T-helper 2 cell treated with Interferon-gamma antibody and Interleukin-4, amounts not matched to agents 5 μg/mL and 100 μg/mL, for 36 hours (primary cell): ENCODE results near the gene GAREM1.

Experiments
- DNase-seq: peaks from one replicate; pipeline ENCODE4 v3.0.0; 2021; ENCODE audit warnings: low spot score
- H3K27ac Mint-ChIP-seq: one replicate; pipeline ENCODE4 v1.8.0; 2021; ENCODE audit warnings: mild to moderate bottlenecking, mixed read lengths
- H3K27me3 Mint-ChIP-seq: one replicate; pipeline ENCODE4 v1.8.0; 2021; ENCODE audit warnings: low read depth, mixed read lengths
- H3K36me3 Mint-ChIP-seq: one replicate; pipeline ENCODE4 v1.8.0; 2021; ENCODE audit warnings: low read depth, mixed read lengths
- H3K4me1 Mint-ChIP-seq: one replicate; pipeline ENCODE4 v1.8.0; 2021; ENCODE audit warnings: low read depth, mixed read lengths
- H3K4me3 Mint-ChIP-seq: one replicate; pipeline ENCODE4 v1.8.0; 2022; ENCODE audit warnings: mild to moderate bottlenecking, moderate library complexity, mixed read lengths
- H3K9me3 Mint-ChIP-seq: one replicate; pipeline ENCODE4 v1.8.0; 2021; ENCODE audit warnings: mixed read lengths

Gene GAREM1

GRCh38 chr18:32470460-32470713, 295 bp downstream of the GAREM1 start:
- Mint-ChIP-seq H3K27me3 (peaks cover 73% of the 10 kb centered on the region), H3K36me3 (no peaks in the 10 kb centered on the region), H3K4me1 (peaks cover 17% of the 10 kb centered on the region), H3K27ac (no peak overlapping the region), H3K9me3 (no peaks in the 10 kb centered on the region), H3K4me3 (no peak overlapping the region)
- no peak for DNase-seq

GRCh38 chr18:32469691-32470459, 807 bp downstream of the GAREM1 start:
- no peak for DNase-seq
- Mint-ChIP-seq H3K27ac (no peak overlapping the region), H3K4me3 (peak overlapping the region; percentile 70), H3K36me3 (no peaks in the 10 kb centered on the region), H3K4me1 (peaks cover 17% of the 10 kb centered on the region), H3K27me3 (peaks cover 76% of the 10 kb centered on the region), H3K9me3 (no peaks in the 10 kb centered on the region)

GRCh38 chr18:32469190-32469651, 1.5 kb downstream of the GAREM1 start:
- Mint-ChIP-seq H3K27ac (no peak overlapping the region), H3K27me3 (peaks cover 78% of the 10 kb centered on the region), H3K9me3 (no peaks in the 10 kb centered on the region), H3K4me3 (peak overlapping the region; percentile 70), H3K36me3 (no peaks in the 10 kb centered on the region), H3K4me1 (peaks cover 17% of the 10 kb centered on the region)
- DNase-seq: no peak

GRCh38 chr18:32468147-32468845, 2.4 kb downstream of the GAREM1 start:
- Mint-ChIP-seq H3K27ac (no peak overlapping the region), H3K27me3 (peaks cover 70% of the 10 kb centered on the region), H3K9me3 (no peaks in the 10 kb centered on the region), H3K4me3 (no peak overlapping the region), H3K36me3 (no peaks in the 10 kb centered on the region), H3K4me1 (peaks cover 17% of the 10 kb centered on the region)
- no peak for DNase-seq

- H3K4me1 Mint-ChIP-seq: no peaks in the 10 kb centered on the region
- no peaks in the 10 kb centered on the region for H3K36me3 Mint-ChIP-seq
- H3K4me3 Mint-ChIP-seq: no peak overlapping the region
- H3K27ac Mint-ChIP-seq: no peak overlapping the region
- H3K9me3 Mint-ChIP-seq: no peaks in the 10 kb centered on the region
- H3K27me3 Mint-ChIP-seq: peaks cover 50% of the 10 kb centered on the region
- no peak for DNase-seq
Measured at GRCh38 chr18:32461709-32462272, 8.9 kb downstream of the GAREM1 start.

- no peak for DNase-seq
- Mint-ChIP-seq H3K27ac (no peak overlapping the region), H3K27me3 (peaks cover 46% of the 10 kb centered on the region), H3K4me3 (no peak overlapping the region), H3K4me1 (no peaks in the 10 kb centered on the region), H3K9me3 (no peaks in the 10 kb centered on the region), H3K36me3 (no peaks in the 10 kb centered on the region)
Measured at GRCh38 chr18:32460171-32460731, 10.4 kb downstream of the GAREM1 start.

GRCh38 chr18:32459361-32460101, 11.2 kb downstream of the GAREM1 start:
- H3K27me3 Mint-ChIP-seq: peaks cover 43% of the 10 kb centered on the region
- H3K4me3 Mint-ChIP-seq: no peak overlapping the region
- no peak overlapping the region for H3K27ac Mint-ChIP-seq
- no peak for DNase-seq
- H3K36me3 Mint-ChIP-seq: no peaks in the 10 kb centered on the region
- H3K4me1 Mint-ChIP-seq: no peaks in the 10 kb centered on the region
- H3K9me3 Mint-ChIP-seq: no peaks in the 10 kb centered on the region

- H3K27me3 Mint-ChIP-seq: peaks cover 36% of the 10 kb centered on the region
- H3K9me3 Mint-ChIP-seq: no peaks in the 10 kb centered on the region
- DNase-seq: no peak
- no peak overlapping the region for H3K27ac Mint-ChIP-seq
- no peak overlapping the region for H3K4me3 Mint-ChIP-seq
- no peaks in the 10 kb centered on the region for H3K36me3 Mint-ChIP-seq
- no peaks in the 10 kb centered on the region for H3K4me1 Mint-ChIP-seq
Measured at GRCh38 chr18:32455361-32455760, 15.3 kb downstream of the GAREM1 start.

GRCh38 chr18:32454593-32454992, 16.1 kb downstream of the GAREM1 start:
- Mint-ChIP-seq H3K9me3 (no peaks in the 10 kb centered on the region), H3K27me3 (peaks cover 31% of the 10 kb centered on the region), H3K27ac (no peak overlapping the region), H3K4me3 (no peak overlapping the region), H3K36me3 (no peaks in the 10 kb centered on the region), H3K4me1 (no peaks in the 10 kb centered on the region)
- DNase-seq: no peak

DNA sequence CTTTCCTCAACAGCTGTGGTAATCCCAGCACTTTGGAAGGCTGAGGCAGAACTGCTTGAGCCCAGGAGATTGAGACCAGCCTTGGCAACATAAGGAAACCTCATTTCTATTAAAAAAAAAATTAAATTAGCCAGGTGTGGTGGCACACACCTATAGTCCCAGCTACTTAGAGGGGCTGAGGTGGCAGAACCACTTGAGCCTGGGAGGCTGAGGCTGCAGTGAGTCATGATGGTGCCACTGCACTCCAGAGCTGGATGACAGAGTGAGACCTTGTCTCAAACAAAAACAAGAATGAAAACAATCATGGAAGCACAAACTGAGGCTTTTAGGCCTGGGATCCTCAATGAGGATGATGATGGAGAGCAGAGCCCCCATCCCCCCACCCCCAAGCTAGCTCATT, 19.8 kb downstream of the GAREM1 start:
- no peak overlapping the region for H3K27ac Mint-ChIP-seq
- DNase-seq: no peak
- peaks cover 16% of the 10 kb centered on the region for H3K27me3 Mint-ChIP-seq
- H3K4me3 Mint-ChIP-seq: no peak overlapping the region
- no peaks in the 10 kb centered on the region for H3K9me3 Mint-ChIP-seq
- no peaks in the 10 kb centered on the region for H3K4me1 Mint-ChIP-seq
- H3K36me3 Mint-ChIP-seq: no peaks in the 10 kb centered on the region

- no peak for DNase-seq
- no peaks in the 10 kb centered on the region for H3K4me1 Mint-ChIP-seq
- no peak overlapping the region for H3K27ac Mint-ChIP-seq
- H3K36me3 Mint-ChIP-seq: no peaks in the 10 kb centered on the region
- no peaks in the 10 kb centered on the region for H3K9me3 Mint-ChIP-seq
- no peak overlapping the region for H3K4me3 Mint-ChIP-seq
- peaks cover 10% of the 10 kb centered on the region for H3K27me3 Mint-ChIP-seq
Measured at GRCh38 chr18:32450026-32450691, 20.5 kb downstream of the GAREM1 start.

DNA sequence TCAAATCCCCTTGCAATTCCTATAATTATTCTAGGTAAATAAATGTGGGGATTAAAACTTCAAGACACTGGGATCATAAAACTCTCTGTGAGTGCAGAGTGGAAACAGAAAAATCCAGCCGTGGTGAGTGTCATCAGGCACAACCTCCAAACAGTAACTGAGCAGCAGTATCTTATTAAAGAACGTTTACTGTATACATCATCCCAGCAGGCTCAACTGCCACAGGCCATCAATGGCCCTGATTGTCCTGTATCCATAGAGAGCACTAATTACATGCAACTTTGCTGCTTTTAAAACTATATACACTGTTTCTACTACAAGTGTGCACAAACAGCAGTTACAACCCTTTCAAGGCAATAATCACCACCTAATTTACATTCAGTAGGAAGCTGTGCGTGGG, 23.9 kb downstream of the GAREM1 start:
- DNase-seq: no peak
- no peaks in the 10 kb centered on the region for H3K9me3 Mint-ChIP-seq
- H3K36me3 Mint-ChIP-seq: no peaks in the 10 kb centered on the region
- H3K4me3 Mint-ChIP-seq: no peak overlapping the region
- H3K4me1 Mint-ChIP-seq: no peaks in the 10 kb centered on the region
- H3K27ac Mint-ChIP-seq: no peak overlapping the region
- H3K27me3 Mint-ChIP-seq: peaks cover 8% of the 10 kb centered on the region

- no peak overlapping the region for H3K27ac Mint-ChIP-seq
- H3K4me3 Mint-ChIP-seq: no peak overlapping the region
- H3K4me1 Mint-ChIP-seq: no peaks in the 10 kb centered on the region
- H3K9me3 Mint-ChIP-seq: no peaks in the 10 kb centered on the region
- DNase-seq: no peak
- no peaks in the 10 kb centered on the region for H3K36me3 Mint-ChIP-seq
- peaks cover 11% of the 10 kb centered on the region for H3K27me3 Mint-ChIP-seq
Measured at GRCh38 chr18:32445846-32446245, 24.8 kb downstream of the GAREM1 start.
